A673 (cell line): Measurements from ENCODE around the gene UCK1. TPM values are rescaled to one million over a fixed set of nuclear protein-coding genes. Genes with fewer than 3 reads are reported as not detected.

Source experiments
- BruUV-seq: library from RNA; stranded (reverse); fragments of 400-500 nt; replicated peaks from 2 replicates; lab custom pipeline; 2021; lab: Mats Ljungman, UMichigan
- CTCF ChIA-PET: fragments of 300-600 bp; sonication (Branson Sonifier 250); formaldehyde crosslinking; loops from one replicate; lab custom pipeline; 2022; ENCODE audit warnings: antibody characterized with exemption; lab: Charles Lee
- POLR2A ChIA-PET: fragments of 300-600 bp; sonication (Branson Sonifier 250); formaldehyde crosslinking; loops from one replicate; lab custom pipeline; 2022; ENCODE audit warnings: antibody characterized with exemption; ENCODE audit not compliant: low non-redundant PET; lab: Charles Lee
- DNase-seq: peaks from one replicate; pipeline ENCODE4 v3.0.0-alpha.2; 2015; ENCODE audit warnings: low spot score
- H3K27ac ChIP-seq: fragments of 200-600 bp; sonication (generic); 2 replicates; pipeline ENCODE4 v1.5.1; 2016; ENCODE audit warnings: mixed run types, low read depth, mild to moderate bottlenecking, mixed read lengths, antibody characterized with exemption, low read length; ENCODE audit not compliant: poor library complexity, severe bottlenecking
- H3K27me3 ChIP-seq: fragments of 200-600 bp; sonication (generic); replicated peaks from 2 replicates; pipeline ENCODE4 v1.6.1; 2017; ENCODE audit warnings: mixed run types, low read depth, mild to moderate bottlenecking, mixed read lengths, antibody characterized with exemption, low read length; ENCODE audit not compliant: insufficient read depth, poor library complexity
- H3K36me3 ChIP-seq: fragments of 200-600 bp; sonication (generic); 2 replicates; pipeline ENCODE4 v1.6.1; 2016; ENCODE audit warnings: mixed run types, mild to moderate bottlenecking, mixed read lengths, antibody characterized with exemption, low read length; ENCODE audit not compliant: insufficient read depth, poor library complexity, severe bottlenecking
- H3K4me1 ChIP-seq: fragments of 200-600 bp; sonication (generic); 2 replicates; pipeline ENCODE4 v1.6.1; 2017; ENCODE audit warnings: mixed run types, mild to moderate bottlenecking, mixed read lengths, antibody characterized with exemption, low read length; ENCODE audit not compliant: insufficient read depth, poor library complexity, severe bottlenecking
- H3K4me3 ChIP-seq: fragments of 200-600 bp; sonication (generic); 2 replicates; pipeline ENCODE4 v1.5.1; 2016; ENCODE audit warnings: low read depth, mixed run types, mild to moderate bottlenecking, mixed read lengths, low read length; ENCODE audit not compliant: poor library complexity, severe bottlenecking
- H3K9me3 ChIP-seq: fragments of 200-600 bp; sonication (generic); 2 replicates; pipeline ENCODE4 v1.6.1; 2016; ENCODE audit warnings: mixed run types, low read depth, mild to moderate bottlenecking, mixed read lengths, antibody characterized with exemption, low read length; ENCODE audit not compliant: poor library complexity, severe bottlenecking
- EZH2 ChIP-seq: fragments of 200-600 bp; sonication (generic); IDR thresholded peaks from 2 replicates; pipeline ENCODE4 v1.6.1; 2017; ENCODE audit warnings: borderline replicate concordance, low read depth, mild to moderate bottlenecking, mixed read lengths, antibody characterized with exemption, low read length; ENCODE audit not compliant: poor library complexity, severe bottlenecking
- intact Hi-C: fragments of 100-400 bp; cut with micrococcal nuclease; formaldehyde crosslinking; loops from one replicate; pipeline ENCODE4 v1.10.0; 2022; ENCODE audit not compliant: unreplicated experiment
- total RNA-seq: library from RNA; stranded (reverse); gene quantifications from 2 replicates; pipeline ENCODE4 v1.2.3, GENCODE V29; 2021
- TF ChIP-seq, protein P1 (sequence below): fragments of 300-800, 200-600 bp; sonication (generic); conservative IDR thresholded peaks from 2 replicates; pipeline ENCODE4 v1.5.1; 2017; ENCODE audit warnings: low read depth, mild to moderate bottlenecking, antibody characterized with exemption, low read length, moderate library complexity, mixed read lengths

Gene UCK1
- total RNA-seq, 1 experiment from 2014 or later, result 51.6 TPM

DNA sequence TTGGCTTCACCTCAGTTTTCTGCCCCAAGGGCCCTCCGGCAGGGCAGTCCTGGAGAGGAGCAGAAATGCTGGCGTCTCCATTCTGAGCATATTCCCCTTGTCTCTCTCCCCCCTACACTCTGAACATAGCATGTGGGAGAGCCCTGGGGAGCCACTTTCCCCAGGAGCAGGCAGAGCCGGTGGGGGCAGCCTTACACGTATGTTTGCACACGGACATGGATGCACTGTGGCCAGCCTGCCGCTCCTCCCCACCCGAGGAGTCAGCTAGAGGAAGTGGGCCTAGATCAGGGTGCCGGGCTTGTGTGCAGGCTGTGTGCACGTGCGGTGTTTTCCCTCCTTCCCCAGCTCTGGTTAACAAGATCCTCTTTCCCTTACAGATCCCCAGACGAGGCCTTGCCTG, 53.7 kb downstream of the UCK1 start:
- Histone ChIP-seq H3K27me3 (no peaks in the 10 kb centered on the region), H3K4me3 (no peak overlapping the region), H3K4me1 (no peaks in the 10 kb centered on the region), H3K9me3 (no peaks in the 10 kb centered on the region), H3K36me3 (peaks cover 97% of the 10 kb centered on the region), H3K27ac (no peak overlapping the region)
- no TSS peak for BruUV-seq
- DNase-seq, result no peak
- no peak for TF ChIP-seq EZH2
- TF ChIP-seq, protein P1, sequence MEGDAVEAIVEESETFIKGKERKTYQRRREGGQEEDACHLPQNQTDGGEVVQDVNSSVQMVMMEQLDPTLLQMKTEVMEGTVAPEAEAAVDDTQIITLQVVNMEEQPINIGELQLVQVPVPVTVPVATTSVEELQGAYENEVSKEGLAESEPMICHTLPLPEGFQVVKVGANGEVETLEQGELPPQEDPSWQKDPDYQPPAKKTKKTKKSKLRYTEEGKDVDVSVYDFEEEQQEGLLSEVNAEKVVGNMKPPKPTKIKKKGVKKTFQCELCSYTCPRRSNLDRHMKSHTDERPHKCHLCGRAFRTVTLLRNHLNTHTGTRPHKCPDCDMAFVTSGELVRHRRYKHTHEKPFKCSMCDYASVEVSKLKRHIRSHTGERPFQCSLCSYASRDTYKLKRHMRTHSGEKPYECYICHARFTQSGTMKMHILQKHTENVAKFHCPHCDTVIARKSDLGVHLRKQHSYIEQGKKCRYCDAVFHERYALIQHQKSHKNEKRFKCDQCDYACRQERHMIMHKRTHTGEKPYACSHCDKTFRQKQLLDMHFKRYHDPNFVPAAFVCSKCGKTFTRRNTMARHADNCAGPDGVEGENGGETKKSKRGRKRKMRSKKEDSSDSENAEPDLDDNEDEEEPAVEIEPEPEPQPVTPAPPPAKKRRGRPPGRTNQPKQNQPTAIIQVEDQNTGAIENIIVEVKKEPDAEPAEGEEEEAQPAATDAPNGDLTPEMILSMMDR, result no peak
- ChIA-PET POLR2A (no interaction called here), CTCF (interaction anchor here (0.7 to 0.9 kb wide), 2 partner anchors 23 to 128 kb away, joined by 3 read pairs; no protein-coding TSS in a partner anchor)
- intact Hi-C loops, result no loop called here

DNA sequence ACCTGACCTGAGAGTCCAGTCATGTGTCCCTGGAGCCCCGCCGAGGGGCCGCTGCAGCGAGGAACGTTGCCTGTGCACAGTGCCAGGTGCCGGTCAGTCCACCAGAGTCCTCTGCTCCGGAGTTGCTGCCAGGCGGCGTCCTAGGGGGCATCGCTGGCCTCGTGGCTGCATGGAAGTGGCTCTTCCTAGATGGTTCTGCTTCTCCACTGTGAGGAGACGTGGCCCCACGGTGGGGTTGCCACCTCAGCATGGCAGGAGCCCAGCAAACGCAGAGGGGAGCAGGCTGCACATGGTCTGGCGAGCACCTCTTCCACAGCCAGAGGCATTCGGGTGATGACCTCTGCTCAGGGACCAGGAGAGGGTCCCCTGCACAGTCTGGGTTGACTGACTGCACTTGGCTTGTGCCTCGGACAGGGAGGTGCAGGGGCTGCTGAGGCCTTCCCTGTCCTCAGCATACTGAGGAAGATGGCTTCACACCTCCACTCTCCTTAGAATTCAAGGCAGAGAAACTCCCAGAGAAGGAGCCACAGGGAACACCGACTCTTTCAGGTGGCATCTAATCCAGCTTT, 54.2 kb downstream of the UCK1 start:
- POLR2A ChIA-PET, result no interaction called here
- no peaks in the 10 kb centered on the region for H3K27me3 ChIP-seq
- no peak overlapping the region for H3K27ac ChIP-seq
- CTCF ChIA-PET, result interaction anchor here (0.9 kb wide), 1 partner anchor 127 kb away, joined by 3 read pairs; no protein-coding TSS in a partner anchor
- H3K4me3 ChIP-seq, result no peak overlapping the region
- H3K9me3 ChIP-seq, result no peaks in the 10 kb centered on the region
- intact Hi-C loops, result no loop called here
- no peaks in the 10 kb centered on the region for H3K4me1 ChIP-seq
- no peak for DNase-seq
- BruUV-seq, result no TSS peak
- H3K36me3 ChIP-seq, result peaks cover 96% of the 10 kb centered on the region
- no peak for TF ChIP-seq EZH2
- TF ChIP-seq, protein P1, result no peak

DNA sequence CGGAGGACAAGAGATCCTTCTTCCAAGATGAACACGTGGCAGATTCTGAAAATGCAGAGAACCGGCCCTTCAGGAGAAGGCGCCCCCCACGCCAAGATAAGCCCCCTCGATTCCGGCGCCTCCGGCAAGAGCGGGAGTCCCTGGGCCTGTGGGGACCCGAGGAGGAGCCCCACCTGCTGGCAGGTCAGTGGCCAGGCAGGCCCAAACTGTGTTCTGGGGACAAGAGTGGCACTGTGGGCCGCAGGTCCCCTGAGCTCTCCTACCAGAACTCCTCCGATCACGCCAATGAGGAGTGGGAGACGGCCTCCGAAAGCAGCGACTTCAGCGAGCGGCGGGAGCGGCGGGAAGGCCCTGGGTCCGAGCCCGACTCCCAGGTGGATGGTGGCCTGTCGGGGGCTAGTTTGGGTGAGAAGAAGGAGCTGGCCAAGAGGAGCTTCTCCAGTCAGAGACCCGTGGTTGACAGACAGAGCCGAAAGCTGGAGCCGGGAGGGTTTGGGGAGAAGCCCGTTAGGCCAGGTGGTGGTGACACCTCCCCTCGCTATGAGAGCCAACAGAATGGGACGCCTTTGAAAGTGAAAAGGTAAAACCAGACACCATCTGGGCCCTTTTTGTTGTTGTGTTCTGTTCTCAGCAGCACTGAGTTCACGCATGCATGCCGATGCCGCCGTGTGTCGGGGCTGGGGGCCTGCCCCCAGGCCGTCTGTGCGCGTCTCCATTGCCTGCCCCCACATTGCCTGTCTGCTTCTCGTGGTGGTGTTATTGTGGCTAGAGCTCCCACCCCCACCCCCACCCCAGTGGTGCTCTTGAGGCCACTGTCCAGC, 54.9 kb downstream of the UCK1 start:
- CTCF ChIA-PET, result interaction anchor here (1.0 kb wide), 1 partner anchor 126 kb away, joined by 4 read pairs; no protein-coding TSS in a partner anchor
- TF ChIP-seq, protein P1, result peak; percentile 44; the same call in 1 of the 2 replicates
- TF ChIP-seq EZH2, result no peak
- Histone ChIP-seq H3K4me1 (no peaks in the 10 kb centered on the region), H3K4me3 (no peak overlapping the region), H3K9me3 (no peaks in the 10 kb centered on the region), H3K27ac (no peak overlapping the region), H3K36me3 (peaks cover 96% of the 10 kb centered on the region), H3K27me3 (no peaks in the 10 kb centered on the region)
- POLR2A ChIA-PET, result no interaction called here
- intact Hi-C loops, result no loop called here
- DNase-seq, result no peak
- BruUV-seq, result no TSS peak
